ENCODE measurements around the gene GXYLT2.

GXYLT2 gene

GRCh38 chr3:72932416-72932815 is 44.6 kb downstream of the GXYLT2 start:
- H3K14ac ChIP-seq (ENCODE audit: low read length in 2 of 2) = no peak overlapping the region

GRCh38 chr3:72938471-72939265 is 50.8 kb downstream of the GXYLT2 start:
- Histone ChIP-seq H3K4ac (ENCODE audit: low read depth in 1 of 2, low read length in 2 of 2) (no peak overlapping the region), H3K4me1 (ENCODE audit: control insufficient read depth, insufficient read depth, low read depth, low read length) (no peaks in the 10 kb centered on the region), H4K8ac (ENCODE audit: low read length) (no peak overlapping the region), H2AFZ (ENCODE audit: low read depth, low read length) (no peak overlapping the region), H3K9ac (ENCODE audit: low read length) (peak overlapping the region; percentile 84), H3K79me1 (replicated peaks; ENCODE audit: low read length, poor library complexity, severe bottlenecking) (peaks cover 1% of the 10 kb centered on the region), H4K91ac (ENCODE audit: low read length) (no peak overlapping the region), H2BK15ac (ENCODE audit: low read depth, poor library complexity, severe bottlenecking) (no peak overlapping the region), H3K27ac (ENCODE audit: low read length, poor library complexity, severe bottlenecking) (no peak overlapping the region), H3K23ac (ENCODE audit: low read length in 2 of 2) (no peak overlapping the region), H3K36me3 (ENCODE audit: control insufficient read depth in 1 of 2, insufficient read depth in 2 of 2, low read depth in 1 of 2, low read length in 2 of 2) (no peaks in the 10 kb centered on the region), H3K4me3 (ENCODE audit: insufficient read depth in 1 of 2, low read depth in 1 of 2, low read length in 2 of 2) (peak overlapping the region in 1 of 2 experiments; percentile 22), H2BK12ac (ENCODE audit: low read length in 2 of 2) (no peak overlapping the region), H2BK5ac (ENCODE audit: low read depth, low read length, poor library complexity, severe bottlenecking) (no peak overlapping the region), H3K14ac (ENCODE audit: low read length in 2 of 2) (no peak overlapping the region), H2AK5ac (ENCODE audit: low read length, severe bottlenecking) (no peak overlapping the region), H3K27me3 (ENCODE audit: control insufficient read depth in 1 of 2, insufficient read depth in 1 of 2, low read length in 2 of 2) (no peaks in the 10 kb centered on the region), H3K4me2 (ENCODE audit: low read length, poor library complexity, severe bottlenecking) (no peak overlapping the region), H2BK120ac (ENCODE audit: low read depth, low read length) (no peak overlapping the region), H3K18ac (ENCODE audit: low read depth in 1 of 2, low read length in 2 of 2) (no peak overlapping the region), H3K9me3 (ENCODE audit: control insufficient read depth, low read length) (no peaks in the 10 kb centered on the region)
- DNase-seq = peak; percentile 99
- WGBS = 12% methylated on average over 4 of the region's 5 CpGs

More at GRCh38 chr3:72932416-72932815, 44.6 kb downstream of the GXYLT2 start:
- H3K18ac ChIP-seq (ENCODE audit: low read depth in 1 of 2, low read length in 2 of 2) = no peak overlapping the region
- no peak overlapping the region for H4K8ac ChIP-seq (ENCODE audit: low read length)
- no peak overlapping the region for H3K4me3 ChIP-seq (ENCODE audit: insufficient read depth in 1 of 2, low read depth in 1 of 2, low read length in 2 of 2)
- H3K27ac ChIP-seq (ENCODE audit: low read length, poor library complexity, severe bottlenecking) = no peak overlapping the region
- H2BK15ac ChIP-seq (ENCODE audit: low read depth, poor library complexity, severe bottlenecking) = no peak overlapping the region
- no peak overlapping the region for H3K4ac ChIP-seq (ENCODE audit: low read depth in 1 of 2, low read length in 2 of 2)
- H3K4me2 ChIP-seq (ENCODE audit: low read length, poor library complexity, severe bottlenecking) = no peak overlapping the region
- no peak overlapping the region for H4K91ac ChIP-seq (ENCODE audit: low read length)
- no peak for DNase-seq
- no peak overlapping the region for H3K9ac ChIP-seq (ENCODE audit: low read length)
- H2AFZ ChIP-seq (ENCODE audit: low read depth, low read length) = no peak overlapping the region
- no peak overlapping the region for H2AK5ac ChIP-seq (ENCODE audit: low read length, severe bottlenecking)
- H2BK120ac ChIP-seq (ENCODE audit: low read depth, low read length) = no peak overlapping the region
- no peaks in the 10 kb centered on the region for H3K27me3 ChIP-seq (ENCODE audit: control insufficient read depth in 1 of 2, insufficient read depth in 1 of 2, low read length in 2 of 2)
- H2BK5ac ChIP-seq (ENCODE audit: low read depth, low read length, poor library complexity, severe bottlenecking) = no peak overlapping the region
- no peak overlapping the region for H3K23ac ChIP-seq (ENCODE audit: low read length in 2 of 2)
- H3K9me3 ChIP-seq (ENCODE audit: control insufficient read depth, low read length) = no peaks in the 10 kb centered on the region
- no peaks in the 10 kb centered on the region for H3K79me1 ChIP-seq (replicated peaks; ENCODE audit: low read length, poor library complexity, severe bottlenecking)
- H2BK12ac ChIP-seq (ENCODE audit: low read length in 2 of 2) = no peak overlapping the region
- H3K4me1 ChIP-seq (ENCODE audit: control insufficient read depth, insufficient read depth, low read depth, low read length) = no peaks in the 10 kb centered on the region
- H3K36me3 ChIP-seq (ENCODE audit: control insufficient read depth in 1 of 2, insufficient read depth in 2 of 2, low read depth in 1 of 2, low read length in 2 of 2) = peaks cover 0 to 8% of the 10 kb centered on the region in 2 experiments

DNA sequence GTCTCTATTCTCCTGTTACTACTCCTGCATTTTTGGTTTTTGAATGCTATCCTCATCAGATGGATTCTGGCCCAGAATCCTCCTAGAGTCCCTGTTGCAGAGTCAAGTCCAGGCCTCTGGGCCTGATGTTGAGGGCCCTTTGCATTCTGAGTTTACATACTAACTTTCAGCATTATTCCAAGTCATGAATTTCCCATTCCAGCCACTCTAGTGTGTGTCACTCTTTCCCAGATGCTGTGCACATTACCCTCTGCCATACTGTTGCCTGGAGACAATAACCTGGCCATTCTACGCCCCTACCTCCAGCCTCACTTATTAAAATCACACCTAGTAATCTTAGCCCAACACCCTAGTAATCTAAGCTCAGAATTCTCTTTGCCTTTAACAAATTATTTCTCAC is 53.4 kb downstream of the GXYLT2 start:
- H2BK12ac ChIP-seq (ENCODE audit: low read length in 2 of 2) = no peak overlapping the region
- H2BK120ac ChIP-seq (ENCODE audit: low read depth, low read length) = no peak overlapping the region
- no peaks in the 10 kb centered on the region for H3K36me3 ChIP-seq (ENCODE audit: control insufficient read depth in 1 of 2, insufficient read depth in 2 of 2, low read depth in 1 of 2, low read length in 2 of 2)
- H2AFZ ChIP-seq (ENCODE audit: low read depth, low read length) = no peak overlapping the region
- H3K18ac ChIP-seq (ENCODE audit: low read depth in 1 of 2, low read length in 2 of 2) = no peak overlapping the region
- no peak for DNase-seq
- no peaks in the 10 kb centered on the region for H3K27me3 ChIP-seq (ENCODE audit: control insufficient read depth in 1 of 2, insufficient read depth in 1 of 2, low read length in 2 of 2)
- H3K9ac ChIP-seq (ENCODE audit: low read length) = no peak overlapping the region
- H3K4me2 ChIP-seq (ENCODE audit: low read length, poor library complexity, severe bottlenecking) = no peak overlapping the region
- no peak overlapping the region for H3K23ac ChIP-seq (ENCODE audit: low read length in 2 of 2)
- H3K4me3 ChIP-seq (ENCODE audit: insufficient read depth in 1 of 2, low read depth in 1 of 2, low read length in 2 of 2) = no peak overlapping the region
- H4K91ac ChIP-seq (ENCODE audit: low read length) = no peak overlapping the region
- H4K8ac ChIP-seq (ENCODE audit: low read length) = no peak overlapping the region
- peaks cover 1% of the 10 kb centered on the region for H3K4me1 ChIP-seq (ENCODE audit: control insufficient read depth, insufficient read depth, low read depth, low read length)
- H2BK15ac ChIP-seq (ENCODE audit: low read depth, poor library complexity, severe bottlenecking) = no peak overlapping the region
- H2BK5ac ChIP-seq (ENCODE audit: low read depth, low read length, poor library complexity, severe bottlenecking) = no peak overlapping the region
- H3K4ac ChIP-seq (ENCODE audit: low read depth in 1 of 2, low read length in 2 of 2) = no peak overlapping the region
- H3K27ac ChIP-seq (ENCODE audit: low read length, poor library complexity, severe bottlenecking) = no peak overlapping the region
- H3K14ac ChIP-seq (ENCODE audit: low read length in 2 of 2) = no peak overlapping the region
- H3K9me3 ChIP-seq (ENCODE audit: control insufficient read depth, low read length) = no peaks in the 10 kb centered on the region
- H3K79me1 ChIP-seq (replicated peaks; ENCODE audit: low read length, poor library complexity, severe bottlenecking) = peaks cover 1% of the 10 kb centered on the region
- H2AK5ac ChIP-seq (ENCODE audit: low read length, severe bottlenecking) = no peak overlapping the region
- 96% methylated on average over 1 of the region's 1 CpG for WGBS

- 93% methylated on average over 5 of the region's 5 CpGs for WGBS
- H3K4me3 ChIP-seq (ENCODE audit: insufficient read depth in 1 of 2, low read depth in 1 of 2, low read length in 2 of 2) = no peak overlapping the region
- peaks cover 1% of the 10 kb centered on the region for H3K4me1 ChIP-seq (ENCODE audit: control insufficient read depth, insufficient read depth, low read depth, low read length)
- no peaks in the 10 kb centered on the region for H3K27me3 ChIP-seq (ENCODE audit: control insufficient read depth in 1 of 2, insufficient read depth in 1 of 2, low read length in 2 of 2)
- no peak overlapping the region for H4K8ac ChIP-seq (ENCODE audit: low read length)
- H3K79me1 ChIP-seq (replicated peaks; ENCODE audit: low read length, poor library complexity, severe bottlenecking) = peaks cover 1% of the 10 kb centered on the region
- no peak for DNase-seq
- H3K4ac ChIP-seq (ENCODE audit: low read depth in 1 of 2, low read length in 2 of 2) = no peak overlapping the region
- no peak overlapping the region for H3K4me2 ChIP-seq (ENCODE audit: low read length, poor library complexity, severe bottlenecking)
- H2BK15ac ChIP-seq (ENCODE audit: low read depth, poor library complexity, severe bottlenecking) = no peak overlapping the region
- H3K14ac ChIP-seq (ENCODE audit: low read length in 2 of 2) = no peak overlapping the region
- no peak overlapping the region for H2BK120ac ChIP-seq (ENCODE audit: low read depth, low read length)
- H3K9ac ChIP-seq (ENCODE audit: low read length) = no peak overlapping the region
- H2AFZ ChIP-seq (ENCODE audit: low read depth, low read length) = no peak overlapping the region
- no peak overlapping the region for H3K18ac ChIP-seq (ENCODE audit: low read depth in 1 of 2, low read length in 2 of 2)
- no peak overlapping the region for H2BK5ac ChIP-seq (ENCODE audit: low read depth, low read length, poor library complexity, severe bottlenecking)
- no peak overlapping the region for H3K23ac ChIP-seq (ENCODE audit: low read length in 2 of 2)
- no peak overlapping the region for H2BK12ac ChIP-seq (ENCODE audit: low read length in 2 of 2)
- no peaks in the 10 kb centered on the region for H3K9me3 ChIP-seq (ENCODE audit: control insufficient read depth, low read length)
- no peak overlapping the region for H4K91ac ChIP-seq (ENCODE audit: low read length)
- no peak overlapping the region for H2AK5ac ChIP-seq (ENCODE audit: low read length, severe bottlenecking)
- H3K36me3 ChIP-seq (ENCODE audit: control insufficient read depth in 1 of 2, insufficient read depth in 2 of 2, low read depth in 1 of 2, low read length in 2 of 2) = no peaks in the 10 kb centered on the region
- no peak overlapping the region for H3K27ac ChIP-seq (ENCODE audit: low read length, poor library complexity, severe bottlenecking)
These were observed 54.6 kb downstream of the GXYLT2 start for GRCh38 chr3:72942427-72942826.
